HCT116 (cell line): Measurements from ENCODE around the gene PPP1R1C. TPM values are rescaled to one million over a fixed set of nuclear protein-coding genes. Genes with fewer than 3 reads are reported as not detected.

Experiments used
- ATAC-seq: fragments of 200-7000 bp; cut with Tn5 transposase; 2 replicates; pipeline ENCODE4 v1.9.1; 2020; ENCODE audit warnings: mild to moderate bottlenecking, moderate library complexity
- BruUV-seq: library from RNA; stranded (reverse); fragments of 400-500 nt; replicated peaks from 2 replicates; lab custom pipeline; 2021; lab: Mats Ljungman, UMichigan
- CTCF ChIA-PET: fragments of 300-600 bp; sonication (Branson Sonifier 250); formaldehyde crosslinking; loops from one replicate; lab custom pipeline; 2021; ENCODE audit warnings: antibody characterized with exemption; lab: Charles Lee
- POLR2A ChIA-PET: fragments of 300-600, 350-600 bp; sonication (Branson Sonifier 250); formaldehyde crosslinking; loops from one replicate; lab custom pipeline; 2021; ENCODE audit warnings: antibody characterized with exemption; lab: Charles Lee
- RAD21 ChIA-PET, 2 experiments: fragments of 300-600 bp; sonication (Branson Sonifier 250); formaldehyde crosslinking; loops; one replicate each; lab custom pipeline; 2023; ENCODE audit warnings: low total read pairs in 2 of 2; ENCODE audit not compliant: uncharacterized antibody in 2 of 2, unreplicated experiment in 2 of 2, low non-redundant PET in 1 of 2; lab: Charles Lee
- DNase-seq: peaks from one replicate; pipeline ENCODE4 v3.0.0-alpha.2; 2010; ENCODE audit warnings: low read depth, low spot score
- H2AFZ ChIP-seq: fragments of 200-600 bp; shearing (Covaris generic), sonication (generic); 2 replicates; pipeline ENCODE4 v1.6.1; 2017; ENCODE audit warnings: low read depth, mixed run types, mixed read lengths, antibody characterized with exemption, low read length; ENCODE audit not compliant: poor library complexity, severe bottlenecking
- H3K27ac ChIP-seq: 2 replicates; pipeline ENCODE4 v1.5.1; 2012; ENCODE audit warnings: low read depth, low read length
- H3K27me3 ChIP-seq: fragments of 200-600 bp; sonication (generic); 2 replicates; pipeline ENCODE4 v1.6.1; 2016; ENCODE audit warnings: mixed run types, low read length, mixed read lengths; ENCODE audit not compliant: insufficient read depth
- H3K36me3 ChIP-seq, 2 experiments: fragments of 200-500 bp in 1 of 2; fragments of 200-600 bp in 1 of 2; sonication (Bioruptor generic) in 1 of 2; sonication (generic) in 1 of 2; 2 replicates each; pipeline versions ENCODE4 v1.5.1 to v1.6.1; 2014 to 2016; ENCODE audit warnings: low read length in 2 of 2, inconsistent platforms in 1 of 2, mixed read lengths in 1 of 2, mixed run types in 1 of 2; ENCODE audit not compliant: insufficient read depth in 2 of 2, control insufficient read depth in 1 of 2
- H3K4me1 ChIP-seq, 2 experiments: fragments of 200-600 bp in 1 of 2; sonication (generic) in 1 of 2; 2 replicates each; pipeline versions ENCODE4 v1.5.1 to v1.6.1; 2012 to 2017; ENCODE audit warnings: low read length in 2 of 2, inconsistent platforms in 1 of 2, mild to moderate bottlenecking in 1 of 2, mixed read lengths in 1 of 2, mixed run types in 1 of 2, moderate library complexity in 1 of 2; ENCODE audit not compliant: insufficient read depth in 2 of 2, control insufficient read depth in 1 of 2
- H3K4me2 ChIP-seq: fragments of 200-600 bp; sonication (generic); 2 replicates; pipeline ENCODE4 v1.6.1; 2017; ENCODE audit warnings: mixed run types, low read length, mixed read lengths
- H3K4me3 ChIP-seq, 2 experiments: fragments of 200-600 bp in 1 of 2; sonication (generic) in 1 of 2; replicated peaks in 1 of 2; 2 replicates each; pipeline ENCODE4 v1.5.1; 2011 to 2016; ENCODE audit warnings: low read length in 2 of 2, control low read depth in 1 of 2, low read depth in 1 of 2, mild to moderate bottlenecking in 1 of 2, mixed read lengths in 1 of 2, mixed run types in 1 of 2
- H3K79me2 ChIP-seq: fragments of 200-600 bp; sonication (generic); 2 replicates; pipeline ENCODE4 v1.6.1; 2017; ENCODE audit warnings: mild to moderate bottlenecking, mixed run types, low read length, moderate library complexity, mixed read lengths; ENCODE audit not compliant: insufficient read depth
- H3K9ac ChIP-seq: fragments of 200-600 bp; sonication (generic); 2 replicates; pipeline ENCODE4 v1.6.1; 2016; ENCODE audit warnings: low read length, mixed read lengths
- H3K9me2 ChIP-seq: fragments of 200-600 bp; sonication (generic), shearing (Covaris generic); 2 replicates; pipeline ENCODE4 v1.6.1; 2017; ENCODE audit warnings: mixed run types, mild to moderate bottlenecking, moderate library complexity; ENCODE audit not compliant: insufficient read depth
- H3K9me3 ChIP-seq, 2 experiments: fragments of 200-500 bp in 1 of 2; fragments of 200-600 bp in 1 of 2; sonication (Bioruptor generic) in 1 of 2; sonication (generic) in 1 of 2; 2 replicates each; pipeline ENCODE4 v1.6.1; 2014 to 2017; ENCODE audit warnings: low read length in 2 of 2, mixed read lengths in 2 of 2, inconsistent platforms in 1 of 2, low read depth in 1 of 2, mild to moderate bottlenecking in 1 of 2, mixed run types in 1 of 2, moderate library complexity in 1 of 2; ENCODE audit not compliant: control insufficient read depth in 1 of 2, insufficient read depth in 1 of 2
- H4K20me1 ChIP-seq: fragments of 200-600 bp; sonication (generic), shearing (Covaris generic); 2 replicates; pipeline ENCODE4 v1.6.1; 2017; ENCODE audit warnings: mixed run types, mild to moderate bottlenecking, moderate library complexity; ENCODE audit not compliant: insufficient read depth
- ATF3 ChIP-seq: IDR thresholded peaks from 2 replicates; pipeline ENCODE4 v1.6.1; 2012
- CBX3 ChIP-seq: IDR thresholded peaks from 2 replicates; pipeline ENCODE4 v1.6.1; 2012; ENCODE audit warnings: low read depth
- CEBPB ChIP-seq: IDR thresholded peaks from 2 replicates; pipeline ENCODE4 v1.6.1; 2012; ENCODE audit warnings: low read depth
- CTCF ChIP-seq, 3 experiments: fragments of 200-600 bp in 1 of 3; sonication (generic) in 1 of 3; IDR thresholded peaks in 2 of 3; conservative IDR thresholded peaks in 1 of 3; 2 replicates each; pipeline ENCODE4 v1.5.1; 2012 to 2017; ENCODE audit warnings: low read depth in 2 of 3, low read length in 2 of 3, antibody characterized with exemption in 1 of 3, borderline replicate concordance in 1 of 3, control low read depth in 1 of 3, mild to moderate bottlenecking in 1 of 3, mixed read lengths in 1 of 3, mixed run types in 1 of 3, moderate library complexity in 1 of 3; ENCODE audit not compliant: insufficient read depth in 1 of 3
- EGR1 ChIP-seq: IDR thresholded peaks from 2 replicates; pipeline ENCODE4 v1.6.1; 2012; ENCODE audit warnings: low read depth
- POLR2A ChIP-seq: IDR thresholded peaks from 2 replicates; pipeline ENCODE4 v1.7.0; 2011; ENCODE audit warnings: borderline replicate concordance; ENCODE audit not compliant: insufficient read depth, insufficient read length; ENCODE audit errors: extremely low read depth
- POLR2AphosphoS5 ChIP-seq: IDR thresholded peaks from 2 replicates; pipeline ENCODE4 v1.6.1; 2011; ENCODE audit warnings: mild to moderate bottlenecking, low read depth, low read length, moderate library complexity
- RAD21 ChIP-seq: IDR thresholded peaks from 2 replicates; pipeline ENCODE4 v1.6.1; 2012; ENCODE audit warnings: low read depth, mild to moderate bottlenecking
- SIN3A ChIP-seq: IDR thresholded peaks from 2 replicates; pipeline ENCODE4 v1.6.1; 2012; ENCODE audit warnings: low read depth
- SP1 ChIP-seq: IDR thresholded peaks from 2 replicates; pipeline ENCODE4 v1.6.1; 2012; ENCODE audit warnings: low read depth
- SRF ChIP-seq: IDR thresholded peaks from 2 replicates; pipeline ENCODE4 v1.6.1; 2012; ENCODE audit warnings: low read depth
- TCF7L2 ChIP-seq: IDR thresholded peaks from 2 replicates; pipeline ENCODE4 v1.7.0; 2011; ENCODE audit warnings: borderline replicate concordance, inconsistent platforms; ENCODE audit not compliant: insufficient read depth, insufficient read length; ENCODE audit errors: extremely low read depth
- YY1 ChIP-seq: IDR thresholded peaks from 2 replicates; pipeline ENCODE4 v1.6.1; 2011; ENCODE audit warnings: low read length, low read depth, moderate library complexity, mild to moderate bottlenecking; ENCODE audit not compliant: insufficient replicate concordance; ENCODE audit errors: extremely low read depth
- ZBTB33 ChIP-seq: IDR thresholded peaks from 2 replicates; pipeline ENCODE4 v1.6.1; 2011; ENCODE audit warnings: mild to moderate bottlenecking, low read length, moderate library complexity; ENCODE audit not compliant: insufficient replicate concordance; ENCODE audit errors: extremely low read depth
- ZFX ChIP-seq: fragments of 450-650 bp; IDR thresholded peaks from 2 replicates; pipeline ENCODE4 v1.6.1; 2017
- intact Hi-C: fragments of 100-400 bp; cut with micrococcal nuclease; formaldehyde crosslinking; loops from 2 replicates; pipeline ENCODE4 v1.10.0; 2022
- total RNA-seq: library from RNA; stranded (reverse); gene quantifications from one replicate; pipeline ENCODE4 v1.2.1, GENCODE V29; 2021; ENCODE audit not compliant: unreplicated experiment

Gene PPP1R1C
- total RNA-seq, 1 experiment from 2014 or later: 17.8 TPM

- H2AFZ ChIP-seq: no peak overlapping the region
- intact Hi-C loops: no loop called here
- DNase-seq (no peak), ATAC-seq (no peak)
- no peak overlapping the region for H3K4me3 ChIP-seq
- no peaks in the 10 kb centered on the region for H4K20me1 ChIP-seq
- H3K4me2 ChIP-seq: no peak overlapping the region
- no peak overlapping the region for H3K27ac ChIP-seq
- ChIA-PET POLR2A (no interaction called here), CTCF (interaction anchor here (1.4 kb wide), 1 partner anchor 89 kb away, joined by 3 read pairs; no protein-coding TSS in a partner anchor), RAD21 (no interaction called here)
- H3K79me2 ChIP-seq: no peaks in the 10 kb centered on the region
- TF ChIP-seq SRF: no peak
- TF ChIP-seq ZBTB33: no peak
- no peak for TF ChIP-seq POLR2A
- no peak for TF ChIP-seq SP1
- no peak for TF ChIP-seq YY1
- TF ChIP-seq CEBPB: no peak
- no peak for TF ChIP-seq EGR1
- no peak for TF ChIP-seq CTCF (IDR thresholded peaks at IDR 0.05 in 2 of 3, conservative IDR thresholded peaks at IDR 0.05 in 1 of 3; ENCODE audit: borderline replicate concordance in 1 of 3, insufficient read depth in 1 of 3, low read depth in 2 of 3, low read length in 2 of 3)
- no peak for TF ChIP-seq ATF3
- no peak for TF ChIP-seq RAD21
- no peak for TF ChIP-seq TCF7L2
- TF ChIP-seq POLR2AphosphoS5: no peak
- TF ChIP-seq SIN3A: no peak
- TF ChIP-seq ZFX: no peak
- TF ChIP-seq CBX3: no peak
- H3K4me1 ChIP-seq: peaks cover 0 to 8% of the 10 kb centered on the region in 2 experiments; a peak in 1 of 4 replicates
- H3K9me2 ChIP-seq: no peaks in the 10 kb centered on the region
- no peaks in the 10 kb centered on the region; a peak in 1 of 4 replicates for H3K36me3 ChIP-seq
- BruUV-seq: no TSS peak
- H3K9ac ChIP-seq: no peak overlapping the region
- no peaks in the 10 kb centered on the region for H3K9me3 ChIP-seq
- no peaks in the 10 kb centered on the region for H3K27me3 ChIP-seq
Measured at GRCh38 chr2:181988154-181988924, 2.7 kb downstream of the PPP1R1C start.
